GM23338 (cell line): Measurements from ENCODE around the gene ZNF438. TPM values are rescaled to one million over a fixed set of nuclear protein-coding genes. Genes with fewer than 3 reads are reported as not detected.

ENCODE experiments used
- ATAC-seq: fragments of 200-7000 bp; cut with Tn5 transposase; 3 replicates; pipeline ENCODE4 v1.9.1; 2020
- DNase-seq: peaks from one replicate; pipeline ENCODE4 v3.0.0-alpha.2; 2015; ENCODE audit warnings: low spot score
- H2AFZ ChIP-seq: fragments of 200-600 bp; sonication (generic); 2 replicates; pipeline ENCODE4 v1.8.0; 2016; ENCODE audit warnings: antibody characterized with exemption, mild to moderate bottlenecking, moderate library complexity
- H3F3A ChIP-seq: fragments of 200-600 bp; sonication (generic); replicated peaks from 2 replicates; pipeline ENCODE4 v1.8.0; 2017; ENCODE audit warnings: antibody characterized with exemption, mixed run types, low read depth
- H3K27ac ChIP-seq: fragments of 200-600 bp; sonication (generic); 2 replicates; pipeline ENCODE4 v1.6.1; 2016; ENCODE audit warnings: low read depth
- H3K27me3 ChIP-seq: fragments of 200-600 bp; sonication (generic); 2 replicates; pipeline ENCODE4 v1.8.0; 2016; ENCODE audit warnings: mild to moderate bottlenecking, mixed run types, moderate library complexity; ENCODE audit not compliant: insufficient read depth
- H3K36me3 ChIP-seq: fragments of 200-600 bp; sonication (generic); 2 replicates; pipeline ENCODE4 v1.8.0; 2016; ENCODE audit warnings: mild to moderate bottlenecking; ENCODE audit not compliant: insufficient read depth
- H3K4me1 ChIP-seq: fragments of 200-600 bp; sonication (generic); 2 replicates; pipeline ENCODE4 v1.8.0; 2016; ENCODE audit warnings: mild to moderate bottlenecking, moderate library complexity; ENCODE audit not compliant: insufficient read depth
- H3K4me2 ChIP-seq: fragments of 200-600 bp; sonication (generic); 2 replicates; pipeline ENCODE4 v1.7.1; 2017; ENCODE audit warnings: mixed run types
- H3K4me3 ChIP-seq: fragments of 200-600 bp; sonication (generic); 2 replicates; pipeline ENCODE4 v1.6.1; 2016; ENCODE audit warnings: mixed run types
- H3K79me2 ChIP-seq: fragments of 200-600 bp; sonication (generic); replicated peaks from 2 replicates; pipeline ENCODE4 v1.8.0; 2017; ENCODE audit warnings: mild to moderate bottlenecking; ENCODE audit not compliant: insufficient read depth
- H3K9me2 ChIP-seq: fragments of 200-600 bp; sonication (generic); 2 replicates; pipeline ENCODE4 v1.8.0; 2017; ENCODE audit not compliant: insufficient read depth
- H4K20me1 ChIP-seq: fragments of 200-600 bp; sonication (generic); replicated peaks from 2 replicates; pipeline ENCODE4 v1.8.0; 2017; ENCODE audit warnings: mild to moderate bottlenecking; ENCODE audit not compliant: insufficient read depth
- H3K27ac Mint-ChIP-seq: 2 replicates; pipeline ENCODE4 v1.8.0; 2020; ENCODE audit warnings: inconsistent platforms, mild to moderate bottlenecking, moderate library complexity, mixed read lengths
- H3K27me3 Mint-ChIP-seq: 3 replicates; pipeline ENCODE4 v1.8.0; 2022; ENCODE audit warnings: low read depth, mild to moderate bottlenecking, moderate library complexity, mixed read lengths, inconsistent platforms; ENCODE audit not compliant: insufficient read depth, poor library complexity
- H3K36me3 Mint-ChIP-seq: 3 replicates; pipeline ENCODE4 v1.8.0; 2021; ENCODE audit warnings: low read depth, mild to moderate bottlenecking, inconsistent platforms, moderate library complexity, mixed read lengths
- H3K4me1 Mint-ChIP-seq: 3 replicates; pipeline ENCODE4 v1.8.0; 2020; ENCODE audit warnings: mild to moderate bottlenecking, inconsistent platforms, mixed read lengths
- H3K4me3 Mint-ChIP-seq: 3 replicates; pipeline ENCODE4 v1.8.0; 2021; ENCODE audit warnings: moderate library complexity, mild to moderate bottlenecking, inconsistent platforms, mixed read lengths
- H3K9me3 Mint-ChIP-seq: 3 replicates; pipeline ENCODE4 v1.8.0; 2020; ENCODE audit warnings: moderate library complexity, mild to moderate bottlenecking, inconsistent platforms, mixed read lengths
- CREB1 ChIP-seq: fragments of 250-450 bp; sonication (Bioruptor Pico); IDR thresholded peaks from 2 replicates; pipeline ENCODE4 v1.5.0; 2020; ENCODE audit warnings: low read depth, mild to moderate bottlenecking, moderate library complexity
- EZH2 ChIP-seq: fragments of 200-600 bp; sonication (generic); IDR thresholded peaks from one replicate; pipeline ENCODE4 v1.8.0; 2017; ENCODE audit warnings: antibody characterized with exemption, mild to moderate bottlenecking, low read depth; ENCODE audit not compliant: unreplicated experiment
- STAT1 ChIP-seq: IDR thresholded peaks from one replicate; pipeline ENCODE4 v1.6.1; 2016; ENCODE audit warnings: antibody characterized with exemption; ENCODE audit not compliant: unreplicated experiment
- ZNF114 ChIP-seq: fragments of 250-450 bp; sonication (Bioruptor Pico); IDR thresholded peaks from 2 replicates; pipeline ENCODE4 v1.5.0; 2020; ENCODE audit warnings: mild to moderate bottlenecking, moderate library complexity
- polyA plus RNA-seq: library from polyadenylated mRNA; unstranded; fragments of >200 nt; fragmentation: Nextera tagmentation; extraction: Ambion mirVana; gene quantifications from 2 replicates; pipeline ENCODE4 v1.2.1, GENCODE V29; 2016
- total RNA-seq: library from RNA; depleted of rRNA; stranded (reverse); fragments of >200 nt; shearing (Covaris generic); gene quantifications from 2 replicates; pipeline ENCODE4 v1.2.3, GENCODE V29; 2014
- TF ChIP-seq, protein P1 (sequence below), 2 experiments: fragments of 200-600 bp in 1 of 2; sonication (generic) in 1 of 2; conservative IDR thresholded peaks; 2 replicates each; pipeline versions ENCODE4 v1.5.1 to v1.6.1; 2016 to 2017; ENCODE audit warnings: antibody characterized with exemption in 2 of 2, low read depth in 2 of 2, mild to moderate bottlenecking in 2 of 2, moderate library complexity in 1 of 2
- TF ChIP-seq, protein P2 (sequence below): fragments of 250-450 bp; sonication (Bioruptor Pico); IDR thresholded peaks from 2 replicates; pipeline ENCODE4 v1.5.0; 2020; ENCODE audit warnings: mild to moderate bottlenecking, moderate library complexity
- TF ChIP-seq, protein P3 (sequence below): IDR thresholded peaks from one replicate; pipeline ENCODE4 v1.6.1; 2018; ENCODE audit warnings: antibody characterized with exemption; ENCODE audit not compliant: unreplicated experiment

ZNF438 gene
- total and polyA plus RNA-seq, 2 experiments from 2014 or later: 0.91 to 0.94 TPM

DNA sequence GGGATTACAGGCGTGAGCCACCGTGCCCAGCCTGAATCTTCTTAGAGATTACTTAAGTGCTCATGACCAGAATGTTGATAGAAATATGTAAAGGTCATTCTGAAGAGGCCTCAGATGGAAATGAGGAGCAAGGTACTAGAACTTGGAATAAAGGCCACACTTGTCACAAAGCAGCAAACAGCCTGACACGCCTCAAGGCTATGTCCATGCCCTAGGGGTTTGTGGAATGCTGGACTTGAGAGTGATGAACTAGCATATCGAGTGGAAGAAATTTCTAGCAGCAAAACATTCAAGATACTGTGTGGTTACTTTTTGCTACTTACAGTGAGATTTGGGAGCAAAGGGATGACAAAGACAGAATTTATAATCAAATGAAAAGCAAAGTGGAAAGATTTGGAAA lies 39.0 kb downstream of the ZNF438 start:
- H3K4me2 ChIP-seq: no peak overlapping the region
- Mint-ChIP-seq H3K4me1 (peaks cover 5% of the 10 kb centered on the region; the same call in 2 of the 3 replicates), H3K4me3 (no peak overlapping the region), H3K27ac (no peak overlapping the region), H3K27me3 (peaks cover 2% of the 10 kb centered on the region), H3K9me3 (peaks cover 31% of the 10 kb centered on the region), H3K36me3 (peaks cover 24% of the 10 kb centered on the region)
- no peaks in the 10 kb centered on the region for H3K27me3 ChIP-seq
- TF ChIP-seq ZNF114 (CRISPR knock-in tag): no peak
- TF ChIP-seq, protein P1, sequence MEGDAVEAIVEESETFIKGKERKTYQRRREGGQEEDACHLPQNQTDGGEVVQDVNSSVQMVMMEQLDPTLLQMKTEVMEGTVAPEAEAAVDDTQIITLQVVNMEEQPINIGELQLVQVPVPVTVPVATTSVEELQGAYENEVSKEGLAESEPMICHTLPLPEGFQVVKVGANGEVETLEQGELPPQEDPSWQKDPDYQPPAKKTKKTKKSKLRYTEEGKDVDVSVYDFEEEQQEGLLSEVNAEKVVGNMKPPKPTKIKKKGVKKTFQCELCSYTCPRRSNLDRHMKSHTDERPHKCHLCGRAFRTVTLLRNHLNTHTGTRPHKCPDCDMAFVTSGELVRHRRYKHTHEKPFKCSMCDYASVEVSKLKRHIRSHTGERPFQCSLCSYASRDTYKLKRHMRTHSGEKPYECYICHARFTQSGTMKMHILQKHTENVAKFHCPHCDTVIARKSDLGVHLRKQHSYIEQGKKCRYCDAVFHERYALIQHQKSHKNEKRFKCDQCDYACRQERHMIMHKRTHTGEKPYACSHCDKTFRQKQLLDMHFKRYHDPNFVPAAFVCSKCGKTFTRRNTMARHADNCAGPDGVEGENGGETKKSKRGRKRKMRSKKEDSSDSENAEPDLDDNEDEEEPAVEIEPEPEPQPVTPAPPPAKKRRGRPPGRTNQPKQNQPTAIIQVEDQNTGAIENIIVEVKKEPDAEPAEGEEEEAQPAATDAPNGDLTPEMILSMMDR (conservative IDR thresholded peaks at IDR 0.05; ENCODE audit: low read depth in 2 of 2): no peak
- TF ChIP-seq EZH2: no peak
- TF ChIP-seq, protein P2, sequence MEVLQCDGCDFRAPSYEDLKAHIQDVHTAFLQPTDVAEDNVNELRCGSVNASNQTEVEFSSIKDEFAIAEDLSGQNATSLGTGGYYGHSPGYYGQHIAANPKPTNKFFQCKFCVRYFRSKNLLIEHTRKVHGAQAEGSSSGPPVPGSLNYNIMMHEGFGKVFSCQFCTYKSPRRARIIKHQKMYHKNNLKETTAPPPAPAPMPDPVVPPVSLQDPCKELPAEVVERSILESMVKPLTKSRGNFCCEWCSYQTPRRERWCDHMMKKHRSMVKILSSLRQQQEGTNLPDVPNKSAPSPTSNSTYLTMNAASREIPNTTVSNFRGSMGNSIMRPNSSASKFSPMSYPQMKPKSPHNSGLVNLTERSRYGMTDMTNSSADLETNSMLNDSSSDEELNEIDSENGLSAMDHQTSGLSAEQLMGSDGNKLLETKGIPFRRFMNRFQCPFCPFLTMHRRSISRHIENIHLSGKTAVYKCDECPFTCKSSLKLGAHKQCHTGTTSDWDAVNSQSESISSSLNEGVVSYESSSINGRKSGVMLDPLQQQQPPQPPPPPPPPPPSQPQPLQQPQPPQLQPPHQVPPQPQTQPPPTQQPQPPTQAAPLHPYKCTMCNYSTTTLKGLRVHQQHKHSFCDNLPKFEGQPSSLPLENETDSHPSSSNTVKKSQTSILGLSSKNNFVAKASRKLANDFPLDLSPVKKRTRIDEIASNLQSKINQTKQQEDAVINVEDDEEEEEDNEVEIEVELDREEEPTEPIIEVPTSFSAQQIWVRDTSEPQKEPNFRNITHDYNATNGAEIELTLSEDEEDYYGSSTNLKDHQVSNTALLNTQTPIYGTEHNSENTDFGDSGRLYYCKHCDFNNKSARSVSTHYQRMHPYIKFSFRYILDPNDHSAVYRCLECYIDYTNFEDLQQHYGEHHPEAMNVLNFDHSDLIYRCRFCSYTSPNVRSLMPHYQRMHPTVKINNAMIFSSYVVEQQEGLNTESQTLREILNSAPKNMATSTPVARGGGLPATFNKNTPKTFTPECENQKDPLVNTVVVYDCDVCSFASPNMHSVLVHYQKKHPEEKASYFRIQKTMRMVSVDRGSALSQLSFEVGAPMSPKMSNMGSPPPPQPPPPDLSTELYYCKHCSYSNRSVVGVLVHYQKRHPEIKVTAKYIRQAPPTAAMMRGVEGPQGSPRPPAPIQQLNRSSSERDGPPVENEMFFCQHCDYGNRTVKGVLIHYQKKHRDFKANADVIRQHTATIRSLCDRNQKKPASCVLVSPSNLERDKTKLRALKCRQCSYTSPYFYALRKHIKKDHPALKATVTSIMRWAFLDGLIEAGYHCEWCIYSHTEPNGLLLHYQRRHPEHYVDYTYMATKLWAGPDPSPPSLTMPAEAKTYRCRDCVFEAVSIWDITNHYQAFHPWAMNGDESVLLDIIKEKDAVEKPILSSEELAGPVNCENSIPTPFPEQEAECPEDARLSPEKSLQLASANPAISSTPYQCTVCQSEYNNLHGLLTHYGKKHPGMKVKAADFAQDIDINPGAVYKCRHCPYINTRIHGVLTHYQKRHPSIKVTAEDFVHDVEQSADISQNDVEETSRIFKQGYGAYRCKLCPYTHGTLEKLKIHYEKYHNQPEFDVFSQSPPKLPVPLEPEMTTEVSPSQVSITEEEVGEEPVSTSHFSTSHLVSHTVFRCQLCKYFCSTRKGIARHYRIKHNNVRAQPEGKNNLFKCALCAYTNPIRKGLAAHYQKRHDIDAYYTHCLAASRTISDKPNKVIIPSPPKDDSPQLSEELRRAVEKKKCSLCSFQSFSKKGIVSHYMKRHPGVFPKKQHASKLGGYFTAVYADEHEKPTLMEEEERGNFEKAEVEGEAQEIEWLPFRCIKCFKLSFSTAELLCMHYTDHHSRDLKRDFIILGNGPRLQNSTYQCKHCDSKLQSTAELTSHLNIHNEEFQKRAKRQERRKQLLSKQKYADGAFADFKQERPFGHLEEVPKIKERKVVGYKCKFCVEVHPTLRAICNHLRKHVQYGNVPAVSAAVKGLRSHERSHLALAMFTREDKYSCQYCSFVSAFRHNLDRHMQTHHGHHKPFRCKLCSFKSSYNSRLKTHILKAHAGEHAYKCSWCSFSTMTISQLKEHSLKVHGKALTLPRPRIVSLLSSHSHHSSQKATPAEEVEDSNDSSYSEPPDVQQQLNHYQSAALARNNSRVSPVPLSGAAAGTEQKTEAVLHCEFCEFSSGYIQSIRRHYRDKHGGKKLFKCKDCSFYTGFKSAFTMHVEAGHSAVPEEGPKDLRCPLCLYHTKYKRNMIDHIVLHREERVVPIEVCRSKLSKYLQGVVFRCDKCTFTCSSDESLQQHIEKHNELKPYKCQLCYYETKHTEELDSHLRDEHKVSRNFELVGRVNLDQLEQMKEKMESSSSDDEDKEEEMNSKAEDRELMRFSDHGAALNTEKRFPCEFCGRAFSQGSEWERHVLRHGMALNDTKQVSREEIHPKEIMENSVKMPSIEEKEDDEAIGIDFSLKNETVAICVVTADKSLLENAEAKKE: no peak
- TF ChIP-seq STAT1: no peak
- TF ChIP-seq, protein P3, sequence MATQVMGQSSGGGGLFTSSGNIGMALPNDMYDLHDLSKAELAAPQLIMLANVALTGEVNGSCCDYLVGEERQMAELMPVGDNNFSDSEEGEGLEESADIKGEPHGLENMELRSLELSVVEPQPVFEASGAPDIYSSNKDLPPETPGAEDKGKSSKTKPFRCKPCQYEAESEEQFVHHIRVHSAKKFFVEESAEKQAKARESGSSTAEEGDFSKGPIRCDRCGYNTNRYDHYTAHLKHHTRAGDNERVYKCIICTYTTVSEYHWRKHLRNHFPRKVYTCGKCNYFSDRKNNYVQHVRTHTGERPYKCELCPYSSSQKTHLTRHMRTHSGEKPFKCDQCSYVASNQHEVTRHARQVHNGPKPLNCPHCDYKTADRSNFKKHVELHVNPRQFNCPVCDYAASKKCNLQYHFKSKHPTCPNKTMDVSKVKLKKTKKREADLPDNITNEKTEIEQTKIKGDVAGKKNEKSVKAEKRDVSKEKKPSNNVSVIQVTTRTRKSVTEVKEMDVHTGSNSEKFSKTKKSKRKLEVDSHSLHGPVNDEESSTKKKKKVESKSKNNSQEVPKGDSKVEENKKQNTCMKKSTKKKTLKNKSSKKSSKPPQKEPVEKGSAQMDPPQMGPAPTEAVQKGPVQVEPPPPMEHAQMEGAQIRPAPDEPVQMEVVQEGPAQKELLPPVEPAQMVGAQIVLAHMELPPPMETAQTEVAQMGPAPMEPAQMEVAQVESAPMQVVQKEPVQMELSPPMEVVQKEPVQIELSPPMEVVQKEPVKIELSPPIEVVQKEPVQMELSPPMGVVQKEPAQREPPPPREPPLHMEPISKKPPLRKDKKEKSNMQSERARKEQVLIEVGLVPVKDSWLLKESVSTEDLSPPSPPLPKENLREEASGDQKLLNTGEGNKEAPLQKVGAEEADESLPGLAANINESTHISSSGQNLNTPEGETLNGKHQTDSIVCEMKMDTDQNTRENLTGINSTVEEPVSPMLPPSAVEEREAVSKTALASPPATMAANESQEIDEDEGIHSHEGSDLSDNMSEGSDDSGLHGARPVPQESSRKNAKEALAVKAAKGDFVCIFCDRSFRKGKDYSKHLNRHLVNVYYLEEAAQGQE: no peak
- TF ChIP-seq CREB1: no peak
- no peaks in the 10 kb centered on the region for H3F3A ChIP-seq
- H4K20me1 ChIP-seq: no peaks in the 10 kb centered on the region
- H3K9me2 ChIP-seq: no peaks in the 10 kb centered on the region
- H3K36me3 ChIP-seq: peaks cover 13% of the 10 kb centered on the region; the same call in 1 of the 2 replicates
- no peaks in the 10 kb centered on the region for H3K4me1 ChIP-seq
- no peak for ATAC-seq
- H2AFZ ChIP-seq: no peak overlapping the region
- no peak overlapping the region for H3K4me3 ChIP-seq
- H3K79me2 ChIP-seq: no peaks in the 10 kb centered on the region
- DNase-seq: no peak
- no peak overlapping the region for H3K27ac ChIP-seq
